Activated CD4-positive, CD25-positive, alpha-beta regulatory T cell treated with anti-CD3 and anti-CD28 coated beads, Interleukin-2, amount 50 U/mL, for 72 hours (primary cell): Measurements from ENCODE around the gene ZNF174.

Experiments used
- DNase-seq: peaks from one replicate; pipeline ENCODE4 v3.0.0; 2021

ZNF174 gene

DNA sequence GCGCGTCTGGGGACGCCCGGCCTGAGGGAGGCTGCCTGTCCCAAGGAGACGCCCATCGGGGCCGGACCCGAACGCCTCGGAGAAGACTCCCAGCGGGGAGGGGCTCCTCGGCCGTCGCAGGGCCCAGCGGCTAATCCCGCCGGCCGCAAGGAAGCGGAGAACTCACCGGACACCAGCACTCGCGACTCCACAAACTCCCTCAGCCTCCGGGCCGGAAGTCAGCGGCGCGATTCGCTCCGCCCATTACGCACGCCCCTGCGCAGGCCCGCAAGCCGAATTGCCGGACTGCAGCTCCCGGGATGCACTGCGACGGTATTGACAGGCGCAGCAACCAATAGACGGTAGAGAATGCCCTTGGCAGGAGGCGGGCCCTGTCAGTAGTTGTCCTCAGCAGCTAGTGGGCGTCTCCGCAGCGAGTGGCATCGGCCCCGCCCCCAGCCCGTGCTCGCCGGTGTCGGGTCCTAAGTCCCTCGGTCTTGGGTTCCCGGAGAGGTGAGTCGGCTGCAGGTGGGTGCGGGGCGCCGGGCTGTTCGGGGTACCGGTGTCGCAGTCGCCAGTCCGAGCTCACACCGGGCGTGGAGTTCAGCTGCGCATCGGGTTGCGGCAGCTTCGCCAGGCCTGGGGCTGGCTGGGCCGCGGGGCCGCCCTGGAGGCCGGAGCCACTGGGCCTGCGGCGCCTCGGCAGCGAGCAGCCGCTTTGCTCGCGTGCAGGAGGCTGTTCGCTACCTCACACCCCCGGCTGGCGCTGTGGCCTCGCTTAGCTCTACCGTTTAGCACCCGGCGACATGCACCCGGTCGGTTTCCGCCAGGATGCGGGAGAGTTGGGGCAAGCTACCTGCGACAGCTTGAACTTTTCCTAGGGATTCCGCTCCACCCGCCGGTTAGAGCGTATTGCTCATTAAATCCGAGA is at the start of gene ZNF174, which contains the start of gene ZSCAN32:
Gene ZNF174, plus strand, starts transcription at position 437 of the 910 bp plus-strand sequence. CDS start 790 bp downstream, outside the sequence.
Gene ZSCAN32, minus strand, starts transcription at position 226 of the 910 bp plus-strand sequence. CDS start 3,447 bp downstream, outside the sequence.
- peak; percentile 98 for DNase-seq

DNA sequence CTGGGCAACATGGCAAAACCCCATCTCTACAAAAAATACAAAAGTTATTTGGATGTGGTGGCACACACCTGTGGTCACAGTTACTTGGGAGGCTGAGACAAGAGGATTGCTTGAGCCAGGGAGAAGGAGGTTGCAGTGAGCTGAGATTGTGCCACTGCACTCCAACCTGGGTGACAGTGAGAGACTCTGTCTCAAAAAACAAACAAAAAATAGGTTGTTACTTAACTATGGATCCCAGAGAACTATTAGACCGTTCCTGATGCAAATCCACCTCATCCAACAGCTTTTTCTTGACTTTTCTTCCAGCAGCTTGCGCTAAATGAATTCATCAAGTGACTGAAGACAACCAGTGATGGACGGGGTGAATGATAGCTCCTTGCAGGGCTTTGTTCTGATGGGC is 45.4 kb upstream of the ZNF174 start, which contains the start of gene OR2C1:
Gene OR2C1, plus strand, starts transcription at position 301 of the 400 bp plus-strand sequence. Its CDS starts 52 bp downstream, at position 353.
- no peak for DNase-seq

DNA sequence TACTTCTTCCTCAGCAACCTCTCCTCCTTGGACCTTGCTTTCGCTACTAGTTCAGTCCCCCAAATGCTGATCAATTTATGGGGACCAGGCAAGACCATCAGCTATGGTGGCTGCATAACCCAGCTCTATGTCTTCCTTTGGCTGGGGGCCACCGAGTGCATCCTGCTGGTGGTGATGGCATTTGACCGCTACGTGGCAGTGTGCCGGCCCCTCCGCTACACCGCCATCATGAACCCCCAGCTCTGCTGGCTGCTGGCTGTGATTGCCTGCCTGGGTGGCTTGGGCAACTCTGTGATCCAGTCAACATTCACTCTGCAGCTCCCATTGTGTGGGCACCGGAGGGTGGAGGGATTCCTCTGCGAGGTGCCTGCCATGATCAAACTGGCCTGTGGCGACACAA is 44.9 kb upstream of the ZNF174 start:
- no peak for DNase-seq

DNA sequence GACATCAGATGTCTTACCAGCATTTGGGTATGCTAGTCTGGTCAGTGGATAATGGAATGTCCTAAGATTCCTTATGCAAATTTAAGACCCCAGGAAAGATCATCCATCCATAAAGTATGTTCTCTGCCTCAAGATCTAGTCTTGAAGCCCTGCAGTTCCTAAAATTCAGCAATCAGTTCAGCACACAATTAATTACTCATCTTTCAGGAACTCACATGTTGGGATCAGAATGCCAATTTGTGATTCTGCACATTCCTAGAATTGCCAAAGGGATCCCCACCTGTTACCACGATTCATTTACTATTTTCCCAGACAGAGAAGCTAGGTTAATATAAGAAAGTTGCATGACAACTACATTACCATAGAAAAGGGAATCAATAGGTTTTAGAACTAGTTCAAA is 42.1 kb upstream of the ZNF174 start:
- no peak for DNase-seq

DNA sequence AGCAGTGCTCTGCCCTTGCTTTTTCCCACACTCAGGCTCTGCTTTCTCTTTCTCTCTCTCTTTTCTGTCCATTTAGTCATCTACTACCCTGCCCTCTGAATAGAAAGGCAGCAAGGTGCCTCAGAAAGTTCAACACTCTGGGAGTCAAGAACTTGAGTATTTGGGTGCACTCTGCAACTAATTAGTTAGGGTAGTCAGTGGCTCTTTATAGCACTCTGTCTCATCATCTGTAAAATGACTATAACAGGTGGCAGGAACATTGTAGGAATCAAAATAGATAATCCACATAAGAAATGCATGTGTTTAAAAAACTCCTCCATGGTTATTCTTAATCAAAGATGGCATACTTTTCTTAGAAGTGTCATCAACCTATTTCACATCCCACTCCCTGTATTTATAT is 38.1 kb upstream of the ZNF174 start:
- DNase-seq, result no peak

DNA sequence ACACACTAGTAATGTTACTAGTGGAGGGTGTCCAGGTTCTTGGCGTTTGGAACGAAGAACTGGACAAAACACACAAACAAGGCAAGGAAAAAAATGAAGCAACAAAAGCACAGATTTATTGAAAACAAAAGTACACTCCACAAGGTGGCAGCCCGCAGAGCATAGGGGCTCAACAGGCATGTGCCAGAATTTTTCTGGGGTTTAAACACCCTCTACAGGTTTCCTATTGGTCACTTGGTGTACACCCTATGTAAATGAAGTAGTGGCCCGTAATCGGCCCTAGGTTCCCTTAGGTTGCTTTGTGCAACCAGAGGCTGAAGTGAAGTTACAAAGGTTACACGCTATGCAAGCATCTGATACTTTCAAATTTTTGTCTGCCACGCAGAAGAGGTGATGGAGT is 37.2 kb upstream of the ZNF174 start:
- no peak for DNase-seq

DNA sequence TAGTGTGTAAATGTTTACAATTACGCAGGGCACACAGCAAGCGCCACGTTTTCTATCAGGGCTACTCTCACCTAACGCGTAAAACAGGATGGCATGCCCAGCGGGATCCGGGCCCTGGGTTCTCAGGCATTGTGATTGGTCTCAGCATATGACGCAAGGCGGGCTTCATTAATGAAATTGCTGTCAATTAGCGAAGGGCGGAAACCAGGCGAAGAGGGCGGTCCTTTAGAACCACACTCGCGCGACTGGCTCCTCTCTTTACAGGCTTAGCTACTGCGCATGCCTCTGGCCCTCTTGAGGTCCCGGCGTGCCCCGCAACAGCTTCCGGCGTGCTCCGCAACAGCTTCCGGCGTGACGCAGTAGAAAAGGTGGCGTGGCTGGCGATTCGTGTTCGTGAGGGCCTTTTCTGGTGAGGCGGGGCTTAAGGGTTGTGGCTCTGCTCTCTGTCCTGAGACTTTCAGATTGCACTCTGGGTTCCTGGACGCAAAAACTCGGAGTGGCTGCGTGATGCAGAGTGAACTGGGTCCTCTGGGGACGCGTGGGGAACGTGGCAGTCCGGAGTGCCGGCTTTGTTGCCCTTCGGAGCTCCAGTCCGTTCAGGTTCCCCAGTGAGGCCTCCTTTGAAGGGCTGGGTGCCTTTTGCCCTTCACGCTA is 36.1 kb upstream of the ZNF174 start:
- DNase-seq, result peak; percentile 85

DNA sequence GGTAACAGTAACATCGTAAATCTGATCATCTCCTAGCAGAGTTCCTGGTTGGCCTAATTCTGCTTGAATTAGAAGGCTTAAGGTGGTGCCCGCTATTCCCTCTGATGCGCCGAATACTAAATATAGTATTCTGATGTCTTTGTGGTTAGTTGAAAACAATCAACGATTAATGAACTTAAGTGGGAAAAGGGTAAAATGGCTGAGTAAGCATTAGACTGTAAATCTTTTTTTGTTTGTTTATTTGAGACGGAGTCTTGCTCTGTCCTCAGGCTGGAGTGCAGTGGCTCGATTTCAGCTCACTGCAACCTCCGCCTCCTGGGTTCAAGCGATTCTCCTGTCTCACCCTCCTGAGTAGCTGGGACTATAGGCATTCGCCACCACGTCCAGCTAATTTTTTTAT is 31.9 kb upstream of the ZNF174 start:
- no peak for DNase-seq

DNA sequence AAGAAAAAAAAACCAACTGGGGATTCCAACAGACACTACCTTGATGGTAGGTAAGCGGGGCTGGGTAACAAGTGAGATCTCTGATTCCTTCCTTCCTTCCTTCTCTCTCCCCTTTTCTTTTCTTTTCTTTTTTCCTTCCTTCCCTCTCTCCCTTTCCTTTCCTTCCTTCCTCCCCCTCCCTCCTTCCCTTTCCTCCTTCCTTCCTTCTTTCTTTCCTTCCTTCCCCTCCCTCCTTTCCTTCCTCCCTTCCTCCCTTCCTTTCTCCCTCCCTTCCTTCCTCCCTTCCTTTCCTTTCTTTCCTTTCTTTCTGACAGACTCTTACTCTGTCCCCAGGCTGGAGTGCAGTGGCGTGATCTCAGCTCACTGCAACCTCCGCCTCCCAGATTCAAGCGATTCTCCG is 25.3 kb upstream of the ZNF174 start:
- no peak for DNase-seq

DNA sequence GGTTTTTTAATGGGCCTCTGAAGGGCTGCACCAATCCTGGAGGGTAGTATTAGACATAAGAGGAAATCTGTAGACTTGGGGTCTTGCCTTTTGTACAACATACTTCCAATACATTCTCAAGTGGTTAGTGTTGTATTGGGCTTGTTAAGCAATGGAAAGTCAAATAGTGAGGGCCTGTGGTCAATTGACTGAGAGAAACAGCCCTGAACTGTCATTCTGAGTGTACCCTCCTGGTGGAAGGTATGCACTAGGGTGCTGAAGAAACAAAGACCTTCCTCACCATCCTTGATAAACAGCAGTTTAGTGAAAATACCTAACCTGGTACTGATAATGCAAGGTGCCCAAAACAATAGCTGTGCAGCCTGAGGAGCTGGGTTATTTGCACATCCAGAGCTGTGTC is 23.1 kb upstream of the ZNF174 start:
- no peak for DNase-seq

DNA sequence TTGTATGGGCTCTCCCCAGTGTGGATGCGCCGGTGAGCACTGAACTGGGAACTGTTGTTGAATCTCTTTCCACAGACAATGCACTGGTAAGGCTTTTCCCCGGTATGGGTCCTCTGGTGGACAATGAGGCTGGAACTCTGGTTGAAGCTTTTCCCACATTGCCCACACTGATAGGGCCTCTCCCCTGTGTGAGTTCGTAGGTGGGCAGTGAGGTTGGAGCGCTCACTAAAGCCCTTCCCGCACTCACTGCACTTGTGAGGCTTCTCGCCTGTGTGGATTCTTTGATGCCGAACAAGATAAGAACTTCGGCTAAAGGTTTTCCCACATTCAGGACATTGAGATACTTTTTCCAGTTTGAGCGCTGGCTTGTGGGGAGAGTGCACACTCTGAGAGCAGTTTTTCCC is 18.0 kb upstream of the ZNF174 start:
- DNase-seq, result no peak

DNA sequence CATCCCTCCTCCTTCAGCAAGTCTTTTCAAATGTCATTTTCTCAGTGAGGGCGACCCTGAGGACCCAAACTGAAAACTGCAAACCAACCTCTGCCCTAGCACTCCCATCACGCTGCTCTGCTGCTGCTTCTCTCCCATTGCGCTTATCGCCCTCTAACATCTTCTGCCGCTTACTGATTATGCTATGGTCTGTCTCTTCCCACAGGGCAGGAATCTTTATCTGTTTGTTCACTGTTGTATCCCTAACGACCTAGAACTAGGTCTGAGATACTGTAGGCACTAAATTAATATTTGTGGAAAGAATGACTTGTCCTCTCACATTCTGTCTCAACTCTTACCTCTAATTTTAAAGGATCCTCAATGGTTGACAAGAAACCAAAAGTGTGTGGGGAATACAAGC is 12.7 kb upstream of the ZNF174 start:
- DNase-seq, result no peak

DNA sequence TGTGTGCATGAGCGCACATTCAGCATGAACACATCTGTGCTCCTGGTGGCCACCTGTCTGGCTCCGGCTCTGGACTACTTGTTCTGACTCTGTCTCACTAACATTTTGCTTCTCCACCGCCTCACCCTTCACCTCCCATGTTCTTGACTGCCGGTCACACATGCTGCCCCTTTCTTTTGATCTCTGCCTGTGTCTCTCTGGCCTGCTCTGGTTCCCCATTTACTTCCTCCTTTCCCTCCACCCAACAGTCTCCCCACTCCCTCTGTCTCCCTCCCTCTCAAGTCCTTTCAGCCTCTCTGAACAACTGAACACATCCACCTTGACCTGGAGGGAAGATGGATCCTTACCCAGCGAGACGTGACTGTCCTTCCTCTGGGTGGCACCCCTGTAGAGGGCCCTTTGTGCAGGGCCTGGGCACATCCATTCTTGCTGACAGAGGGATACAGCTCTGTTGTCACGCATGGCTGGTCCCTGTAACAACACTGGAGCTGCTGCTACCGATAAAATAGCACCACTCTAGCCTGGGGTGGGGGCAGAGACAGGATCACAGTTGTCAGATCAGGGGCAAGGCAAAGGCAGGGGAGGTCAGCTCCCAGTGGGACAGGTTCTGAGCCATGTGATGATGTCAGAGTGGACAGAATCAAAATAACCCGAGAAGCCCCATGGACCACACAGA is 11.2 kb upstream of the ZNF174 start:
- no peak for DNase-seq

DNA sequence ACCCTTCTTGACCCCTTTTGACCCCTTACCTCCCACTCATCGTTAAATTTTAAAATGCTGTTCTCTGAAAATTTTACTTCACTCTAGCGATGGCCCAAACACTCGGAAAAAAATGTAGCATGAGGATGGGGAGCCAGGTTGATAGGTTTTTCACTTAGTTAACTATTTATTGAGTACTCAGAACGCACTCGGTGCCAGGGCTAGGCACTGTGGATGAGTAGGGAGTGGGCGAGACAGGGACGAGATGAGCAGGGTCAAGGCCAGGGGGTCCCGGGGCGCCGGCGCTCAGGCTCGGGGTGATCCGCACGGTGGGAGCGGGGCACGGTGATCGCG is 603 bp upstream of the ZNF174 start:
- DNase-seq, result no peak

DNA sequence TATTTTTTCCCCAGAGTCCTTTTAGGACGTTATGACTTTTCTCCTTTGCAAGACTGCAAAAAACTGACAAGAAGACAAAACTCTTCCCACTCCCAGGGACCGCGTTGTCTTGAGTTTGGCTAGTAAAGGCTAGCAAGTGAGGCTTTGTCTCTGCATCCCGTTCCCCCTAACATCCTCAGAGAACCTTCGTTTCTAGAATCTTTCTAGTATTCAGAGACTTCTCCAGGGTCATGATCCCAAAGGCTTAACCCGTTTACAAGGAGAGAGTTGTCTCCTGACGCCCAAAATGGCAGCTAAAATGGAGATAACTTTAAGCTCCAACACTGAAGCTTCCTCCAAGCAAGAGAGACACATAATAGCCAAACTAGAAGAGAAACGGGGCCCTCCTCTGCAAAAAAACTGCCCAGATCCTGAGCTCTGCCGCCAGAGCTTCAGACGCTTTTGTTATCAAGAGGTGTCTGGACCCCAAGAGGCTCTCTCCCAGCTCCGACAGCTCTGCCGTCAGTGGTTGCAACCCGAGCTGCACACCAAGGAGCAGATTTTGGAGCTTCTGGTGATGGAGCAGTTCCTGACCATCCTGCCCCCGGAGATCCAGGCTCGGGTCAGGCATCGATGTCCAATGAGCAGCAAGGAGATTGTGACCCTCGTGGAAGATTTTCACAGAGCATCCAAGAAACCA is 843 bp downstream of the ZNF174 start:
- no peak for DNase-seq

DNA sequence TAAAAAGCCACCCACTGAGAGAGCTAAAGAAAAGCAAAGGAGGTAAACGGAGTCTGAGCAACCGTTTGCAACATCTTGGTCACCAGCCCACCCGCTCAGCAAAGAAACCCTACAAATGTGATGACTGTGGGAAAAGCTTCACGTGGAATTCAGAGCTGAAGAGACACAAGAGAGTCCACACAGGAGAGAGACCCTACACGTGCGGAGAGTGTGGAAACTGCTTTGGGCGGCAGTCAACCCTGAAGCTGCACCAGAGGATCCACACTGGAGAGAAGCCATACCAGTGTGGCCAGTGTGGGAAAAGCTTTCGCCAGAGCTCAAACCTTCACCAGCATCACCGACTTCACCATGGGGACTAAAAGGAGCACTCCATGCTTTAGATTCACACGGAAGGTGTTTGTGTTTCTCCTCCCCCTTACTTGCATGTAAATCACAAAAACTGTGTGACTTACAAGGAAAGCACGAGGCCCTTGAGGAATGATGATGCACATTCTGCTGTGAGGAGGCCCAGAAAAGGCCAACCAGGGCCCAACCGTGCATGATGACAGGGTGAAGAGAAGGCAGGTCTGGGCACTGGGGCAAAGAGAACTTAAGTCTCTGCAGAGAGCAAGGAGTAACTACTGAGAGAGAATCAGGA is 7.7 kb downstream of the ZNF174 start:
- no peak for DNase-seq

DNA sequence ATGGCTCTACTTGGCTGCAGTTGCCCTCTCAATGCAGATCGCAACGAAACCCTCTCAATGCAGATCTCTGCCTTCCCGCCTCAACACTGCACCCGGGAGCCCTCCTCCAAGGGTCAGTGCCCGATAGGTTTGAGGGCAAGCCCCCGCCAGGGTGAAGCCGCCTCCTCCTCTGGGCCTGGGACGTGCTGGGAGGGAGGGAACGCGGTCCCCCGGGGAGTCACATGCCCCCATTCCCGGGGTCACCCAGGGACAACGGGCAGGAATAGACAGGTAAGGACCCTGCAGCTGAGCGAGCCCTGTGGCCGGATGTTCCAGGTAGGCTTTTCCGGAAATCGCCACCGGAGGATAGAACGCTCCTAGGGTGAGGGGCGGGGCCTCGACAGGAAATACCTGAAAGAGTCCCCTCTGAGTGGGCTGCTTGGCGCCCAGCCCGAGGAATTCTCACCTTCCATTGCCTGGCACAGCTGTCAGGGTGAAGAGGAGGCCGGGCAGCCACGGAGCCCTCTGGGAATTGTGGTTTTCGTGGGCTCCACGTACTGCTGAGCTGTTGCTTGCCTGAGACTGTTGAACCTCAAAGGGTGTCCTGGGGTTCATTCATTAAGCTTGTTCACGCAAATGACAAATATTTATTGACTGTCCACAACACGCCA is 12.8 kb downstream of the ZNF174 start:
- no peak for DNase-seq

DNA sequence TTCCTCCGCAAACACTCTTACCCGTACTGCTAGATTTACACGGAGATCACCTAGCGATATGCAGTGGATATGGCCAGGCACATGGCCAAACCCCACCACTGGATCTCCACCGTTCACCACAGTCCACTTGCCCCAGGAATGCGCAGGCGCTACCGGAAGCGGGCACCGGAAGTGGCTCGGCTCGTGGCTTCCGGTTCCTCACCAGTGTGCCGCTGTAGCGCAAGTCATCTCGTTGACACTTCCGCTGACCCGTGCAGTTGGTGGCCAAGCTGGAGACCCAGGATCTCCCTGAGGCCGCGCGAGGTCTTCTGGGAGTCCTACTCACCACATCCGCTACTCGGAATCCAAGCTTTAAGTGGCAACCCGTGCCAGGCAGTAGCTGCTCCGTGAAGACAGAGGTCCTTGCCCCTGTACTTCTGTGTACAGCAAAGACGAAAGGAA is 30.8 kb downstream of the ZNF174 start:
- DNase-seq, result peak; percentile 70

DNA sequence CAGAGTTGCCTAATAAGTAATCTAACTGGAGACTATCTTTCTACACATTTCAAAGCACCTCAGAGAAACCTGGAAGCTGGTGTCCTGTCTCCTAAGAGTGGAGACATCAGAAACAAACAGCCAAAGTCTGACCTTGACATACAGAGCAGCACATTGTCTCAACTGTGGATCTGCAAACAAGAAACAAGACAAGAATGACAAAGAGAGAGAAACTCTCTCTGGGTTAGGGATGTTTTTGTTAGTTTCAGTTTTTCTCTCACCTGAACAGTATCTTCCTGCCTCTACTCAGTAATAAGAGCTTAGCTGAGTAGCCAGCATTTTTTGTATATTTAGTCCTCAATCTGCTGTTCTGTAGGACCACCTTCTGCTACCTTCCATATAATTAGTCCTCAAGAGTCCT is 33.4 kb downstream of the ZNF174 start:
- DNase-seq, result no peak

DNA sequence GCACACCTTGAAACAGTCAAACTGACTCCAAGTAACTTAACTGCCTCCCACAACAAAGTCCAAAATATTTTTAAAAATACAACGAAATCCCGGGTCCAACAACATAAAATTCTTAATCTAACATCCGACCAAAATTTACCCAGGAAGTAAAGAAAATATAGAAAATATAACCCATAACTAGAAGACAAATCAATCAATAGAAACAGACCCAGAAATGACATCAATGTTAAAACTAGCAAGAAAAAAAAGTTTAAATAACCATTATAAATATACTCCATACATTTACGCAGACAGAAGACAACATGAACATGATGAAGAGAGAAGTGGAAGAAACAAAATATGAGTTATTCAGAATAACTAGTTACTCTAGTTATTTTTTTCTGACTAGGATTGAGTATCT is 38.6 kb downstream of the ZNF174 start:
- DNase-seq, result no peak

DNA sequence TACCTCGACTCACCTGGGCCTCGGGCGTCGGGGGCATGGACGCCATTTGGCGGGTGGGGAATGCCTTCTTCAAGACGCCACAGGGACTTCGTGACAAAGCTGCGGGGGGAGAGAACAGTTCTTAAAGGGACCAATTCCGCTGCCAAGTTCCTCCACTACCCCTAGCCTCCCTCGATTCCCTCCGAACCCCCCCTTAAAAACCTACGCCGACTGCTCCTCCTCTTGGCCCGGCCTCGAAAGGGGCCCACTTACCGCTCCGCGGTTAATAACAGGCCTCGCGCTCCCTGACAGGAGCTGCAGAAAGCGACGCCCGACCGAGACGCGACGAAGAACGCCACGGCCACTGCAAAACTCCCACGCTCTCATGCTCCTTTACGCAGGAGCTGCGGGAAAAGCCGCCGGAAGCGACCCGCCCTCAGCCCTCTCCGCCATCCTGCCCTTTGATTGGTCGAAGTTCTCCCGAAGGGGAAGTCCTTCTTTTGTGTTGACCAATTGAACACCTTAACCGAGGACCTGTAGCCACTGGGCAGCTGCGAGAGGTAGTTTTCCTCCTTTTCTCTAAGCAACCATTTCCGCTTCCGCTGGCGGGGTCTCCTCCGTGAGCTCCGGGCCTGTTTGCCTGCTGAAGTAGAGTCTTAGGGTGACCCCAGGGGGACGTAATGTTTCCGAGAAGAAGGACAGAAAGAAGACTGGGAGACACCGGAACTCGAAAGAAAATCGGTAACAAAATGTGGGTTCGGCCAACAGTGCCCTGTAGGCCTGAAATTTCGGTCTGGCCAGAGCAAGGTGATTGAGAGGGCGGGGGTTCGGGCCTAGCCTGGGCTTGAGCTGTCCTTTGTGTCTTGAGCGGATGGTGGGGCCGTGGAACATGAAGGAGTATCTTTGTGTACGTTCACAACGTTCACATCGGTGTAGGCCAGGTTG is 42.4 kb downstream of the ZNF174 start, which contains the start of the genes NAA60 and ZNF597:
Gene NAA60, plus strand, starts transcription at position 573 of the 924 bp plus-strand sequence. CDS start 32,548 bp downstream, outside the sequence.
Gene ZNF597, minus strand, starts transcription at position 397 of the 924 bp plus-strand sequence. Its CDS starts 351 bp downstream, at position 46.
- DNase-seq, result peak; percentile 69
